ENCODE measurements around the gene AGXT.
A peak's percentile ranks its signal among the peaks of the same experiment; 100 is the strongest.

Gene AGXT

DNA sequence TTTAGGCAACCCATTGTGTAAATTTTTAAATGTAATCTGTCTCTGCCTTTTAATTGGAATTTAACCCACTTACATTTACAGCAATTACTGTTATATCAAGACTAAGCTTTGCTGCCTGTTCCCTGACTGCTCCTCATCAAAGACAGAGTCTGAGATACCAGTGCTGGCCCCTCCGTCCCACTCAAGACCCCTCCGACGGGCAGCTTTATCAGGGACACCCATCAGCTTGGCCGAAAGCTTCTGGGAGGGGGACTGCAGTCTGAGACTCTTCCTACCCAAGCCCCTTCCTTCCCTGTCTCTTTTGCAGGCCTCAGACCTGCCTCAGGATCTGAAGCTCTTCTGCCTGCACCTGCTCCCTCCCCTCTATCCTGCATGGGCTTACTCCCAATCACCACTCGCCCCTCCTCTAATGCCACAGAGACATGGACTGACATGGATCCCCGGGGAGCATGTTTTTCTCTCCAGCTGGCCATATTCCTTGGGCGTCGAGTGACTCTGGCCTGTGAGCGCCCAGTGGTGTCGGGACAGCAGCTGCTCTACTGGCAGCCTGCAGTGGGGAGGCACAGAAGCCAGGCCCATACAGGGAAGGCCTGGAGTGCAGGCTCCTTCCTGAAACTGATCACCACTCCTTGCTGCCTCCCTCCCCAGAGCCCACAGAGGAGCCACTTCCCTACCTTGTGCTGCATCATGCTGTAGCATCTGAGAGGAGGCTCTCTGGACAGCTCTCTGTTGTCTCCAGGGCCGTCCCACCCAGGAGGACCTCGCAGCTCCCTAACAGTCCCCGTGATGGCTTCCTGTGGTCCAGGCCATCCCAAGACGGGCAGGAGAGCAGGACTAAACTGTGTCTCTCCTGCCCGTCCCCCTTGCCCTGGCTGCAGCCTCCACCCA lies 44.9 kb upstream of the AGXT start:
- no peak overlapping the region for H3K4me3 ChIP-seq (ENCODE audit: low read depth, low read length)
- TF ChIP-seq CTCF (IDR thresholded peaks at IDR 0.05; ENCODE audit: low read depth, low read length), result no peak

- no peak overlapping the region for H3K4me3 ChIP-seq (ENCODE audit: low read depth, low read length)
- no peak for TF ChIP-seq CTCF (IDR thresholded peaks at IDR 0.05; ENCODE audit: low read depth, low read length)
Measured at GRCh38 chr2:240825476-240825875, 43.1 kb upstream of the AGXT start.

DNA sequence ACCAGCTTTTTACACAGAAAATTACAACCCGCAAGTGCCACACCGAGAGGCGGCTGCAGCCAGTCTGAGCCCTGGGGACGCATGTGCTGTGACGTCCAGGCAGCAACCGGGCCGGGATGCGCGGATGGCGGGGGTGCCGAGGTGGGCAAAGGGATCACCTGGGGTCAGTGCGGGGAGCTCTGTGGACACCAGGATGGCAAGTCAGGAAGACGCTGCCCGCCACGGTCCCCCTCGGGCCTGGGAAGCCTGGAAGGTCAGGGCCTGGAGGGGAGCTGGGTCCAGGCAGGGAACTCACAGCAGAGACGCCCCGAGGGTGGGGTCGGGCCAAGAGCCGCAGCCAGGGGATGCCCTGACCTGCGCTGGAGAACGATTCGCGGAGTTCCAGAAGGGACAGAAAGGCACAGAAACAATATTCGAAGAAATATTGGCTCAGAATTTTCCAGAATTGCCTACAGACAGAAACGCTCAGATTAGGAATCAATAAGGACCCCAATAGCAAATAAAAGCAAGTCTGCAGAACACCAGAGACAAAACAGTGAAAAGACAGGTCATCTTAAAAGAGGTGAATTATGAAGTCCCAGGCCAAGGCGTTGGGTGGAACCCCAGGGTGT lies 36.9 kb upstream of the AGXT start:
- no peak for TF ChIP-seq CTCF (IDR thresholded peaks at IDR 0.05; ENCODE audit: low read depth, low read length)
- peak overlapping the region; percentile 23; the same call in 1 of the 2 replicates for H3K4me3 ChIP-seq (ENCODE audit: low read depth, low read length)

GRCh38 chr2:240832205-240832727 lies 36.4 kb upstream of the AGXT start:
- TF ChIP-seq CTCF (IDR thresholded peaks at IDR 0.05; ENCODE audit: low read depth, low read length), result no peak
- peak overlapping the region; percentile 23; the same call in 1 of the 2 replicates for H3K4me3 ChIP-seq (ENCODE audit: low read depth, low read length)

GRCh38 chr2:240832921-240833494 lies 35.6 kb upstream of the AGXT start:
- no peak overlapping the region for H3K4me3 ChIP-seq (ENCODE audit: low read depth, low read length)
- no peak for TF ChIP-seq CTCF (IDR thresholded peaks at IDR 0.05; ENCODE audit: low read depth, low read length)

DNA sequence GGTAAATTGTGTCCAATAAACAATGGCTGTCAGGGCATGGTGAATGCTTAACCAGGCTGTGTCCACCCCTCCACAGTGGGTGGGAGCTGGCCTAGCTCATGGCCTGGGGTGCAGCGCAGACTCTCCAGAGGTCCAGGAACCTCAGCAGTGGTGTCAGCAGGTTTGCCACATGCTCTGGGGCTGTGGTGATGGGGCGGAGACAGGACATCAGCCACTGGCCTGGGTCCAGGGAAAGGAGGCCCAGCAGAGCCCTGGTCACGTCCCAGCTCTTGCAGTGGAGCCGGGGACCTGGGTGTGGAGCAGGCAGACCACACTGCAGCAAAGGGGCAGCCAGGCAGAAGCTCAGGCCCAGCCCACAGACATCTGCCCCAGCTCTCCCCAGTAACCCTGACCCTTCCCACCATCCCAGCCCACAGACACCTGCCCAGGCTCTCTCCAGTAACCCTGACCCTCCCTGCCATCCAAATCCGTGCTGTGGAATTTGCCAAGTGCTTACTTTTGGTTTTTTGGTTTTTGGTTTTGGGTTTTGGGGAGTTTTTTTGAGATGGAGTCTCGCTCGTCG lies 34.8 kb upstream of the AGXT start:
- TF ChIP-seq CTCF (IDR thresholded peaks at IDR 0.05; ENCODE audit: low read depth, low read length), result no peak
- no peak overlapping the region for H3K4me3 ChIP-seq (ENCODE audit: low read depth, low read length)
